H1 (cell line): ENCODE results near the gene ACAP1. TPM values are rescaled to one million over a fixed set of nuclear protein-coding genes. Genes with fewer than 3 reads are reported as not detected.

ENCODE experiments used
- CTCF ChIA-PET: fragments of 300-600 bp; sonication (Branson Sonifier 250); formaldehyde crosslinking; loops from one replicate; lab custom pipeline; 2021; ENCODE audit not compliant: partially characterized antibody; lab: Charles Lee
- POLR2A ChIA-PET: fragments of 300-600 bp; sonication (Branson Sonifier 250); formaldehyde crosslinking; loops from one replicate; lab custom pipeline; 2021; ENCODE audit warnings: inconsistent platforms; ENCODE audit not compliant: partially characterized antibody; lab: Charles Lee
- DNase-seq, 2 experiments: peaks; one replicate each; pipeline versions ENCODE4 v3.0.0 to v3.0.0-alpha.2; 2010 to 2022; ENCODE audit warnings: low spot score in 2 of 2, low read depth in 1 of 2, mixed read lengths in 1 of 2
- FAIRE-seq: peaks from 2 replicates; lab custom pipeline; 2011; peaks lifted over from hg19 to GRCh38; lab: Jason Lieb, UNC
- H2AFZ ChIP-seq: 2 replicates; pipeline ENCODE4 v1.8.1; 2012; ENCODE audit warnings: low read length, inconsistent platforms
- H2AK5ac ChIP-seq: 2 replicates; pipeline ENCODE4 v1.6.1; 2013; ENCODE audit warnings: low read depth, low read length
- H2BK120ac ChIP-seq: replicated peaks from 2 replicates; pipeline ENCODE3; 2013; ENCODE audit warnings: low read depth, low read length, inconsistent platforms
- H2BK12ac ChIP-seq: 2 replicates; pipeline ENCODE4 v1.6.1; 2013; ENCODE audit warnings: low read depth, low read length
- H2BK15ac ChIP-seq: 2 replicates; pipeline ENCODE4 v1.6.1; 2013; ENCODE audit warnings: low read length
- H2BK20ac ChIP-seq: 2 replicates; pipeline ENCODE4 v1.6.1; 2013; ENCODE audit warnings: low read length
- H2BK5ac ChIP-seq: 2 replicates; pipeline ENCODE4 v1.6.1; 2013; ENCODE audit warnings: low read depth, low read length
- H3K14ac ChIP-seq: 2 replicates; pipeline ENCODE4 v1.6.1; 2013; ENCODE audit warnings: inconsistent platforms; ENCODE audit not compliant: insufficient read length
- H3K18ac ChIP-seq: 2 replicates; pipeline ENCODE4 v1.6.1; 2013; ENCODE audit warnings: low read length; ENCODE audit errors: extremely low read depth
- H3K23ac ChIP-seq: 2 replicates; pipeline ENCODE4 v1.6.1; 2013; ENCODE audit warnings: inconsistent platforms; ENCODE audit not compliant: insufficient read length
- H3K23me2 ChIP-seq: 2 replicates; pipeline ENCODE4 v1.6.1; 2013; ENCODE audit warnings: low read depth, low read length
- H3K27ac ChIP-seq: 2 replicates; pipeline ENCODE4 v1.6.1; 2011; ENCODE audit warnings: low read depth, low read length, inconsistent platforms
- H3K27me3 ChIP-seq, 4 experiments: replicated peaks in 1 of 4; 1 replicate in 1 of 4; 2 replicates in 3 of 4; pipeline versions ENCODE4 v1.6.1 to v1.8.1; 2011 to 2013; ENCODE audit warnings: low read length in 3 of 4, mild to moderate bottlenecking in 3 of 4, inconsistent platforms in 2 of 4, mixed read lengths in 2 of 4, moderate library complexity in 1 of 4; ENCODE audit not compliant: control insufficient read depth in 3 of 4, insufficient read depth in 3 of 4; ENCODE audit errors: extremely low read depth in 1 of 4
- H3K36me3 ChIP-seq, 4 experiments: 2 replicates each; pipeline versions ENCODE4 v1.6.1 to v1.8.1; 2011 to 2013; ENCODE audit warnings: mild to moderate bottlenecking in 4 of 4, low read length in 3 of 4, moderate library complexity in 2 of 4, control low read depth in 1 of 4, inconsistent platforms in 1 of 4; ENCODE audit not compliant: insufficient read depth in 4 of 4, control insufficient read depth in 2 of 4
- H3K4ac ChIP-seq: replicated peaks from 2 replicates; pipeline ENCODE3; 2013; ENCODE audit warnings: low read length, low read depth, mixed read lengths, inconsistent platforms; ENCODE audit not compliant: insufficient read length
- H3K4me1 ChIP-seq, 4 experiments: replicated peaks in 1 of 4; 1 replicate in 1 of 4; 2 replicates in 3 of 4; pipeline versions ENCODE4 v1.6.1 to v1.8.1; 2011 to 2013; ENCODE audit warnings: low read length in 3 of 4, inconsistent platforms in 2 of 4, mixed read lengths in 1 of 4; ENCODE audit not compliant: insufficient read depth in 4 of 4, control insufficient read depth in 3 of 4
- H3K4me2 ChIP-seq, 2 experiments: 2 replicates each; pipeline versions ENCODE4 v1.6.1 to v1.8.1; 2011 to 2013; ENCODE audit warnings: low read depth in 2 of 2, low read length in 2 of 2, control low read depth in 1 of 2, inconsistent platforms in 1 of 2, mild to moderate bottlenecking in 1 of 2; ENCODE audit not compliant: insufficient read depth in 1 of 2
- H3K4me3 ChIP-seq, 4 experiments: fragments of 200-600, 300-600 bp in 1 of 4; sonication (generic), shearing (Covaris generic), sonication (Bioruptor Twin) in 1 of 4; 2 replicates each; pipeline versions ENCODE4 v1.5.1 to v1.8.1; 2011 to 2016; ENCODE audit warnings: low read length in 4 of 4, low read depth in 3 of 4, control low read depth in 2 of 4, inconsistent platforms in 2 of 4, mild to moderate bottlenecking in 2 of 4, mixed read lengths in 1 of 4, moderate library complexity in 1 of 4; ENCODE audit not compliant: insufficient read depth in 2 of 4; ENCODE audit errors: extremely low read depth in 1 of 4
- H3K56ac ChIP-seq: replicated peaks from 2 replicates; pipeline ENCODE3; 2013; ENCODE audit warnings: low read depth, mild to moderate bottlenecking, mixed read lengths, low read length, inconsistent platforms; ENCODE audit not compliant: insufficient read length
- H3K79me1 ChIP-seq: 2 replicates; pipeline ENCODE4 v1.6.1; 2013; ENCODE audit warnings: low read depth, low read length, control low read depth
- H3K79me2 ChIP-seq, 2 experiments: 2 replicates each; pipeline versions ENCODE4 v1.6.1 to v1.8.1; 2012 to 2013; ENCODE audit warnings: low read length in 2 of 2, mild to moderate bottlenecking in 2 of 2, inconsistent platforms in 1 of 2; ENCODE audit not compliant: insufficient read depth in 2 of 2, control insufficient read depth in 1 of 2
- H3K9ac ChIP-seq, 4 experiments: replicated peaks in 1 of 4; 1 replicate in 1 of 4; 2 replicates in 3 of 4; pipeline versions ENCODE4 v1.6.1 to v1.8.1; 2011 to 2013; ENCODE audit warnings: low read depth in 3 of 4, low read length in 3 of 4, control low read depth in 2 of 4, mild to moderate bottlenecking in 2 of 4, moderate library complexity in 2 of 4, inconsistent platforms in 1 of 4; ENCODE audit errors: extremely low read depth in 1 of 4
- H3K9me3 ChIP-seq, 2 experiments: 2 replicates each; pipeline versions ENCODE4 v1.6.1 to v1.8.1; 2012 to 2013; ENCODE audit warnings: mild to moderate bottlenecking in 2 of 2, moderate library complexity in 2 of 2, control low read depth in 1 of 2, inconsistent platforms in 1 of 2, low read depth in 1 of 2, low read length in 1 of 2, mixed read lengths in 1 of 2; ENCODE audit not compliant: insufficient read depth in 2 of 2
- H4K20me1 ChIP-seq, 2 experiments: replicated peaks in 1 of 2; 2 replicates each; pipeline versions ENCODE3 to v1.8.1; 2011 to 2013; ENCODE audit warnings: inconsistent platforms in 2 of 2, low read length in 2 of 2, mild to moderate bottlenecking in 1 of 2; ENCODE audit not compliant: insufficient read depth in 2 of 2, control insufficient read depth in 1 of 2
- H4K5ac ChIP-seq: 2 replicates; pipeline ENCODE4 v1.6.1; 2013; ENCODE audit warnings: low read length, low read depth, mixed read lengths, inconsistent platforms; ENCODE audit not compliant: insufficient read length
- H4K8ac ChIP-seq: 2 replicates; pipeline ENCODE4 v1.8.0; 2013; ENCODE audit warnings: mild to moderate bottlenecking, moderate library complexity, low read length, inconsistent platforms; ENCODE audit not compliant: insufficient read depth; ENCODE audit errors: extremely low read depth
- H4K91ac ChIP-seq: replicated peaks from 2 replicates; pipeline ENCODE3; 2013; ENCODE audit warnings: low read length, mixed read lengths, inconsistent platforms; ENCODE audit not compliant: insufficient read length
- KDM1A ChIP-seq: fragments of 200-600, 300-600 bp; sonication (generic); IDR thresholded peaks from 2 replicates; pipeline ENCODE4 v1.7.1; 2016; ENCODE audit warnings: mild to moderate bottlenecking, low read length, borderline replicate concordance
- POLR2AphosphoS5 ChIP-seq: IDR thresholded peaks from 2 replicates; pipeline ENCODE4 v1.6.1; 2011; ENCODE audit warnings: low read depth, low read length
- WGBS, 2 experiments: shearing (Covaris generic) in 1 of 2; methylation state at CpG; one replicate each; pipeline versions ENCODE4 v1.1.6 to v1.1.7; 2013 to 2015; ENCODE audit warnings: low lambda C conversion rate in 2 of 2, mixed read lengths in 2 of 2, inconsistent platforms in 1 of 2, low coverage in 1 of 2, missing lambda C conversion rate in 1 of 2; ENCODE audit not compliant: insufficient replicate concordance in 2 of 2, insufficient coverage in 1 of 2, insufficient read length in 1 of 2; ENCODE audit errors: extremely low coverage in 1 of 2, missing lambda C conversion rate in 1 of 2; 5-methylcytosine and 5-hydroxymethylcytosine counted together
- polyA plus RNA-seq, 7 experiments: library from polyadenylated mRNA; depleted of rRNA in 3 of 7; stranded (reverse) in 5 of 7; unstranded in 2 of 7; fragments of >200 nt in 5 of 7; fragments of 200-250 nt in 2 of 7; gene quantifications; 1 replicate in 5 of 7; 2 replicates in 1 of 7; 4 replicates in 1 of 7; pipeline versions ENCODE4 v1.2.1 to v1.2.3, GENCODE V29; 2011 to 2013; ENCODE audit warnings: missing spikeins in 2 of 7, mixed read lengths in 2 of 7
- small RNA-seq: library from polyadenylated mRNA; stranded (forward); fragments of <200 nt; extraction: miRNeasy Mini kit (QIAGEN cat#:217004); gene quantifications from one replicate; pipeline ENCODE3, GENCODE V24; 2013; ENCODE audit not compliant: insufficient read depth
- total RNA-seq: library from RNA; stranded (reverse); fragmentation: NEBNext Ultra II Directional; extraction: Animal tissue kit (Norgen Biotek cat#: 25700); gene quantifications from 2 replicates; pipeline ENCODE4 v1.2.1, GENCODE V29; 2021

Gene ACAP1
- total and polyA plus RNA-seq, 2 of the 8 experiments (the other 6 are each of a cell fraction or from before 2014, with no cell fraction given): 11.9 to 45.1 TPM

- Histone ChIP-seq H3K27ac (no peak overlapping the region), H2AFZ (no peak overlapping the region), H2BK15ac (no peak overlapping the region), H3K79me1 (peaks cover 2% of the 10 kb centered on the region; the same call in 1 of the 2 replicates), H4K5ac (no peak overlapping the region), H4K8ac (no peak overlapping the region), H2BK12ac (no peak overlapping the region), H3K56ac (no peak overlapping the region), H3K4me3 (no peak overlapping the region), H3K18ac (no peak overlapping the region), H3K27me3 (no peaks in the 10 kb centered on the region), H3K79me2 (0 out of 4 replicates have a peak, but pooled peaks cover 0 to 4% of the 10 kb centered on the region in 2 experiments), H3K23me2 (peaks cover 13% of the 10 kb centered on the region; the same call in 1 of the 2 replicates), H3K9ac (no peak overlapping the region), H2BK20ac (no peak overlapping the region), H3K9me3 (no peaks in the 10 kb centered on the region), H4K91ac (peak overlapping the region; percentile 27), H3K14ac (no peak overlapping the region), H3K4me1 (peaks cover 0 to 5% (median 3%) of the 10 kb centered on the region in 4 experiments; a peak in 4 of 7 replicates), H2BK5ac (no peak overlapping the region), H3K4me2 (no peak overlapping the region), H4K20me1 (peaks cover 0 to 3% of the 10 kb centered on the region in 2 experiments), H2AK5ac (no peak overlapping the region), H3K23ac (no peak overlapping the region), H2BK120ac (no peak overlapping the region), H3K36me3 (no peaks in the 10 kb centered on the region), H3K4ac (no peak overlapping the region)
- no peak for FAIRE-seq
- 0 out of 2 replicates have a peak, but pooled peaks have one; percentile 10 for TF ChIP-seq KDM1A
- no peak for TF ChIP-seq POLR2AphosphoS5
- no peak for DNase-seq
- ChIA-PET POLR2A (interaction anchor here (0.6 to 2.3 kb wide), 11 partner anchors 9 to 1963 kb away, joined by 3 to 8 read pairs (median 4); partner anchors contain the start of genes ACAP1, CD68 and TMEM102), CTCF (interaction anchor here (0.6 to 2.2 kb wide), 9 partner anchors 10 to 178 kb away, joined by 3 to 14 read pairs (median 3); partner anchors contain the start of genes TMEM95 and TNK1)
- 93% methylated on average over 2 of the region's 2 CpGs; no CpG with 5 or more reads in 1 of the 2 experiments for WGBS, 2 experiments
These were observed 62.3 kb downstream of the ACAP1 start for GRCh38 chr17:7398612-7399011.

Small RNA genes lying within 50 kb of the gene (small RNA-seq; reads per million reads assigned to genes)
- not detected for gene AC026954.2

Other genes with a start within 250 kb of the ACAP1 start
Only the 30 nearest of the 35 such genes appear.
- gene ASGR1, start 157.2 kb upstream of the ACAP1 start, total RNA-seq: 8.6 and 10.8 TPM in 2 replicates
- gene ASGR1, start 157.2 kb upstream of the ACAP1 start, polyA plus RNA-seq (2011; rRNA removed): 14.5 and 16.1 TPM in 2 replicates
- gene DLG4, start 116.7 kb upstream of the ACAP1 start, total RNA-seq: 43.1 and 45.9 TPM in 2 replicates
- 18.9 and 35.2 TPM in 2 replicates for gene DLG4, start 116.7 kb upstream of the ACAP1 start, polyA plus RNA-seq (2011; rRNA removed)
- gene ACADVL, start 116.6 kb upstream of the ACAP1 start, total RNA-seq: 169 and 181 TPM in 2 replicates
- gene ACADVL, start 116.6 kb upstream of the ACAP1 start, polyA plus RNA-seq (2011; rRNA removed): 231 and 317 TPM in 2 replicates
- gene DVL2, start 102.0 kb upstream of the ACAP1 start, total RNA-seq: 59.3 and 59.6 TPM in 2 replicates
- gene DVL2, start 102.0 kb upstream of the ACAP1 start, polyA plus RNA-seq (2011; rRNA removed): 19.0 and 29.7 TPM in 2 replicates
- gene PHF23, start 97.1 kb upstream of the ACAP1 start, total RNA-seq: 62.8 and 65.1 TPM in 2 replicates
- gene PHF23, start 97.1 kb upstream of the ACAP1 start, polyA plus RNA-seq (2011; rRNA removed): 46.5 and 47.5 TPM in 2 replicates
- 252 and 265 TPM in 2 replicates for gene GABARAP, start 94.1 kb upstream of the ACAP1 start, total RNA-seq
- 351 and 581 TPM in 2 replicates for gene GABARAP, start 94.1 kb upstream of the ACAP1 start, polyA plus RNA-seq (2011; rRNA removed)
- 120 and 123 TPM in 2 replicates for gene CTDNEP1, start 84.8 kb upstream of the ACAP1 start, total RNA-seq
- 106 and 114 TPM in 2 replicates for gene CTDNEP1, start 84.8 kb upstream of the ACAP1 start, polyA plus RNA-seq (2011; rRNA removed)
- gene ELP5, start 84.3 kb upstream of the ACAP1 start, total RNA-seq: 75.4 and 78.1 TPM in 2 replicates
- 107 and 117 TPM in 2 replicates for gene ELP5, start 84.3 kb upstream of the ACAP1 start, polyA plus RNA-seq (2011; rRNA removed)
- gene CLDN7, start 74.1 kb upstream of the ACAP1 start, total RNA-seq: 119 and 129 TPM in 2 replicates
- 118 and 196 TPM in 2 replicates for gene CLDN7, start 74.1 kb upstream of the ACAP1 start, polyA plus RNA-seq (2011; rRNA removed)
- 5.7 and 6.4 TPM in 2 replicates for gene SLC2A4, start 54.8 kb upstream of the ACAP1 start, total RNA-seq
- gene SLC2A4, start 54.8 kb upstream of the ACAP1 start, polyA plus RNA-seq (2011; rRNA removed): 6.9 and 10.6 TPM in 2 replicates
- 27.6 and 30.5 TPM in 2 replicates for gene YBX2, start 41.9 kb upstream of the ACAP1 start, total RNA-seq
- gene YBX2, start 41.9 kb upstream of the ACAP1 start, polyA plus RNA-seq (2011; rRNA removed): 19.2 and 35.5 TPM in 2 replicates
- 1,158 and 1,172 TPM in 2 replicates for gene EIF5A, start 28.9 kb upstream of the ACAP1 start, total RNA-seq
- gene EIF5A, start 28.9 kb upstream of the ACAP1 start, polyA plus RNA-seq (2011; rRNA removed): 717 and 962 TPM in 2 replicates
- 67.0 and 74.8 TPM in 2 replicates for gene GPS2, start 21.2 kb upstream of the ACAP1 start, total RNA-seq
- gene GPS2, start 21.2 kb upstream of the ACAP1 start, polyA plus RNA-seq (2011; rRNA removed): 152 and 203 TPM in 2 replicates
- gene NEURL4, start 7.2 kb upstream of the ACAP1 start, total RNA-seq: 46.8 and 55.4 TPM in 2 replicates
- 29.6 and 39.9 TPM in 2 replicates for gene NEURL4, start 7.2 kb upstream of the ACAP1 start, polyA plus RNA-seq (2011; rRNA removed)
- 8.7 and 9.2 TPM in 2 replicates for gene KCTD11, start 15.6 kb downstream of the ACAP1 start, total RNA-seq
- 8.6 and 11.7 TPM in 2 replicates for gene KCTD11, start 15.6 kb downstream of the ACAP1 start, polyA plus RNA-seq (2011; rRNA removed)
- 0.38 TPM in 1 of 2 replicates, not detected in the other for gene TMEM95, start 18.6 kb downstream of the ACAP1 start, total RNA-seq
- not detected in 2 replicates for gene TMEM95, start 18.6 kb downstream of the ACAP1 start, polyA plus RNA-seq (2011; rRNA removed)
- gene TNK1, start 44.6 kb downstream of the ACAP1 start, total RNA-seq: 7.6 and 8.7 TPM in 2 replicates
- gene TNK1, start 44.6 kb downstream of the ACAP1 start, polyA plus RNA-seq (2011; rRNA removed): 9.5 and 13.4 TPM in 2 replicates
- gene PLSCR3, start 58.0 kb downstream of the ACAP1 start, total RNA-seq: 35.7 and 38.7 TPM in 2 replicates
- gene PLSCR3, start 58.0 kb downstream of the ACAP1 start, polyA plus RNA-seq (2011; rRNA removed): 36.1 and 69.0 TPM in 2 replicates
- 97.0 and 104 TPM in 2 replicates for gene TMEM256, start 67.6 kb downstream of the ACAP1 start, total RNA-seq
- 350 and 405 TPM in 2 replicates for gene TMEM256, start 67.6 kb downstream of the ACAP1 start, polyA plus RNA-seq (2011; rRNA removed)
- gene NLGN2, start 71.3 kb downstream of the ACAP1 start, total RNA-seq: 62.6 and 62.8 TPM in 2 replicates
- gene NLGN2, start 71.3 kb downstream of the ACAP1 start, polyA plus RNA-seq (2011; rRNA removed): 21.2 and 45.6 TPM in 2 replicates
- not detected in 2 replicates for gene SPEM1, start 83.8 kb downstream of the ACAP1 start, total RNA-seq
- gene SPEM1, start 83.8 kb downstream of the ACAP1 start, polyA plus RNA-seq (2011; rRNA removed): 0.09 TPM in 1 of 2 replicates, not detected in the other
- not detected in 2 replicates for gene SPEM2, start 89.1 kb downstream of the ACAP1 start, total RNA-seq
- gene SPEM2, start 89.1 kb downstream of the ACAP1 start, polyA plus RNA-seq (2011; rRNA removed): 0.03 and 0.17 TPM in 2 replicates
- not detected in 2 replicates for gene SPEM3, start 92.3 kb downstream of the ACAP1 start, total RNA-seq
- 0.02 TPM in 1 of 2 replicates, not detected in the other for gene SPEM3, start 92.3 kb downstream of the ACAP1 start, polyA plus RNA-seq (2011; rRNA removed)
- 11.2 and 12.2 TPM in 2 replicates for gene TMEM102, start 98.9 kb downstream of the ACAP1 start, total RNA-seq
- gene TMEM102, start 98.9 kb downstream of the ACAP1 start, polyA plus RNA-seq (2011; rRNA removed): 10.2 and 14.9 TPM in 2 replicates
- gene FGF11, start 103.0 kb downstream of the ACAP1 start, total RNA-seq: 11.8 and 15.0 TPM in 2 replicates
- 26.1 and 42.0 TPM in 2 replicates for gene FGF11, start 103.0 kb downstream of the ACAP1 start, polyA plus RNA-seq (2011; rRNA removed)
- 13.8 and 14.1 TPM in 2 replicates for gene CHRNB1, start 108.5 kb downstream of the ACAP1 start, total RNA-seq
- gene CHRNB1, start 108.5 kb downstream of the ACAP1 start, polyA plus RNA-seq (2011; rRNA removed): 28.2 and 33.6 TPM in 2 replicates
- gene ZBTB4, start 143.1 kb downstream of the ACAP1 start, total RNA-seq: 10.1 and 11.2 TPM in 2 replicates
- gene ZBTB4, start 143.1 kb downstream of the ACAP1 start, polyA plus RNA-seq (2011; rRNA removed): 5.9 and 8.1 TPM in 2 replicates
- gene SLC35G6, start 144.9 kb downstream of the ACAP1 start, total RNA-seq: not detected in 2 replicates
- 0.05 TPM in 1 of 2 replicates, not detected in the other for gene SLC35G6, start 144.9 kb downstream of the ACAP1 start, polyA plus RNA-seq (2011; rRNA removed)
- 150 and 157 TPM in 2 replicates for gene POLR2A, start 147.8 kb downstream of the ACAP1 start, total RNA-seq
- 26.8 and 62.7 TPM in 2 replicates for gene POLR2A, start 147.8 kb downstream of the ACAP1 start, polyA plus RNA-seq (2011; rRNA removed)
- gene TNFSF12, start 212.5 kb downstream of the ACAP1 start, total RNA-seq: 5.5 and 7.2 TPM in 2 replicates
- gene TNFSF12, start 212.5 kb downstream of the ACAP1 start, polyA plus RNA-seq (2011; rRNA removed): 9.6 and 15.8 TPM in 2 replicates